A673 (cell line): ENCODE measurements around the gene CHRM4.

Experiments used
- CTCF ChIP-seq: fragments of 300-800, 200-600 bp; sonication (generic); conservative IDR thresholded peaks from 2 replicates; pipeline ENCODE4 v1.5.1; 2017; ENCODE audit warnings: low read depth, mild to moderate bottlenecking, antibody characterized with exemption, low read length, moderate library complexity, mixed read lengths
- EZH2 ChIP-seq: fragments of 200-600 bp; sonication (generic); IDR thresholded peaks from 2 replicates; pipeline ENCODE4 v1.6.1; 2017; ENCODE audit warnings: borderline replicate concordance, low read depth, mild to moderate bottlenecking, mixed read lengths, antibody characterized with exemption, low read length; ENCODE audit not compliant: poor library complexity, severe bottlenecking

DNA sequence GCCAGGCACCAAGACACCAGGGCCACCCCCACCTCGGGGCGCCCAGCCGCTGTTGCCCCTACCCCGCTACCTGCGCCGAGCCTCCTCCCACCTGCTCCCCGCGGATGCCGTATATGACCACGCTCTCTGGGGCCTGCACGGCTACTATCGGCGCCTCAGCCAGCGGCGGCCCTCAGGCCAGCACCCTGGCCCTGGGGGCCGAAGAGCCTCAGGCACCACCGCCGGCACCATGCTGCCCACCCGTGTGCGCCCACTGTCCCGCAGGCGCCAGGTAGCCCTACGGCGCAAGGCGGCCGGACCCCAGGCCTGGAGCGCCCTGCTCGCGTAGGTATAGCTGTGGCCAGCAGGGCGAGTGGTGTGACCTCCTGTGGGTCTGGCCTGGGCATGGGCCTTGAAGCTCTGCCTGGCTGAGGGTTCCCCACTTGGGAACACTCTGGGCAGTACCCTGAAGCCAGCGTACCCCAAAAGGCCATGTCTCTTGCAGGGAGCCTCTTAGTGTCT, 24.9 kb downstream of the CHRM4 start:
- TF ChIP-seq CTCF (no peak), EZH2 (no peak)
